Effector memory CD4-positive, alpha-beta T cell (primary cell): ENCODE data around the gene XXYLT1.
"Not testable (repeated sequence)": the region's sequence is repeated elsewhere in the genome, so short reads cannot be mapped to it uniquely, and the experiment has no call there.

ENCODE experiments used
- DNase-seq, 3 donors: peaks; one replicate each; pipeline ENCODE4 v3.0.0-alpha.2; 2020
- H3K27ac ChIP-seq: 2 replicates; pipeline ENCODE4 v1.7.0; 2013; ENCODE audit warnings: mild to moderate bottlenecking, low read length, moderate library complexity; ENCODE audit not compliant: insufficient read depth, poor library complexity, severe bottlenecking
- H3K27me3 ChIP-seq: replicated peaks from 2 replicates; pipeline ENCODE4 v1.7.0; 2013; ENCODE audit warnings: mild to moderate bottlenecking, low read length; ENCODE audit not compliant: insufficient read depth, control insufficient read depth, poor library complexity, severe bottlenecking
- H3K36me3 ChIP-seq: 2 replicates; pipeline ENCODE4 v1.7.0; 2013; ENCODE audit warnings: mild to moderate bottlenecking, low read length, moderate library complexity; ENCODE audit not compliant: control insufficient read depth, insufficient read depth
- H3K4me1 ChIP-seq: 2 replicates; pipeline ENCODE4 v1.7.0; 2013; ENCODE audit warnings: low read length, mild to moderate bottlenecking; ENCODE audit not compliant: control insufficient read depth, insufficient read depth, poor library complexity, severe bottlenecking
- H3K4me3 ChIP-seq: 2 replicates; pipeline ENCODE4 v1.7.0; 2013; ENCODE audit warnings: low read length, low read depth, mild to moderate bottlenecking; ENCODE audit not compliant: insufficient read depth, poor library complexity, severe bottlenecking
- H3K9me3 ChIP-seq: 2 replicates; pipeline ENCODE4 v1.7.0; 2013; ENCODE audit warnings: mild to moderate bottlenecking, low read length, moderate library complexity; ENCODE audit not compliant: control insufficient read depth

The XXYLT1 gene

DNA sequence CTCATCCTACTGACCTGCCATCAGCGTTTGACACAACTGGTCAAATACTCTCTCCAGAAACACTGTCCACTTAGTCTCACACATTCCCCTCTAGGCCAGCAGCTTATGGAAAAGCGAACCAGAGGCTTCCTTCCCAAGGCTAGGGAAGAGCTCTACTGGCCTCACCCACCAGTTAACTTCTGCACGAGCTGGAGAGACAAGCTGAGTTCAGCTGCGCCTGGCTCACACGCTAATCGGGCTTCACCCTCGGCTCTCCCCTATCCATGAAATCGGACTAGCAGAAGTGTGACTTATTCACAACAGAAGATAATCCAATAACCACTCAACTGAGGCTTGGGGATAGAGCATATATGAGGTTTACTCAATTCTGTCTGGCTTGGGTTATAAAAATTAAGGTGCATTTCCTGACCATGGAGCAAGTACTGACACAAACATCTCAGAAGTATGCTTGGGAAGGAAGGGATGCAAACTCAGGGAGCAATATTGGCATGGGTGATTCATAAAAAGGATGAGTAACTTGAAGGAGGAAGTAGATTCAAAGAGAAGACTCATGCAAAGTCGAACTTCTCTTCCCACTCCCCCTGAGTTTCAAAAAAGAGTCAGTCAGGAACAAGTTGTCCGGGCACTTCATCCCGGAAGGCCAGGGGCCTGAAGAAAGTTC lies 73.1 kb downstream of the XXYLT1 start:
- H3K36me3 ChIP-seq: no peaks in the 10 kb centered on the region
- no peak for DNase-seq
- no peaks in the 10 kb centered on the region for H3K9me3 ChIP-seq
- no peaks in the 10 kb centered on the region for H3K4me1 ChIP-seq
- H3K27ac ChIP-seq: no peak overlapping the region
- H3K4me3 ChIP-seq: no peak overlapping the region
- no peaks in the 10 kb centered on the region for H3K27me3 ChIP-seq

DNA sequence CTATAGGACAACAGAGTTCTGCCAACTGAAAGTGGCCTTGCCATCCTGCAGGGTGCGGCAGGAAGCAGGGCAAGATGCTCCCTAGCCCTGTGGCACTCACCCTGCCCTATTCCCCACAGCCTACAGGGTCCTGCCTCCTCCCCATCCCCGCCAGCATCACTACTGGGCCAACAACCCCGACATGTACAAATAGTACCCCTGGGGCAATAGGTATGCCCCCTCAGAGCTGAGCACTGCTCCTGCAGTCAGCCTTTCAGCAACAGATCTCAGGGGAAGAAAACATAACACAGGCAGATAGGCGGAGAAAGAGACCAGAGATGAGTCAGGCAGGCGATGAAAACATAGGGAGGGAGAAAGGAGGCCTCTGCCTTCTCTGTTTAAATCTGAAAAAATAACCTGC lies 74.7 kb downstream of the XXYLT1 start:
- Histone ChIP-seq H3K27me3 (no peaks in the 10 kb centered on the region), H3K4me1 (no peaks in the 10 kb centered on the region), H3K9me3 (no peaks in the 10 kb centered on the region), H3K4me3 (no peak overlapping the region), H3K27ac (no peak overlapping the region), H3K36me3 (no peaks in the 10 kb centered on the region)
- DNase-seq: no peak

DNA sequence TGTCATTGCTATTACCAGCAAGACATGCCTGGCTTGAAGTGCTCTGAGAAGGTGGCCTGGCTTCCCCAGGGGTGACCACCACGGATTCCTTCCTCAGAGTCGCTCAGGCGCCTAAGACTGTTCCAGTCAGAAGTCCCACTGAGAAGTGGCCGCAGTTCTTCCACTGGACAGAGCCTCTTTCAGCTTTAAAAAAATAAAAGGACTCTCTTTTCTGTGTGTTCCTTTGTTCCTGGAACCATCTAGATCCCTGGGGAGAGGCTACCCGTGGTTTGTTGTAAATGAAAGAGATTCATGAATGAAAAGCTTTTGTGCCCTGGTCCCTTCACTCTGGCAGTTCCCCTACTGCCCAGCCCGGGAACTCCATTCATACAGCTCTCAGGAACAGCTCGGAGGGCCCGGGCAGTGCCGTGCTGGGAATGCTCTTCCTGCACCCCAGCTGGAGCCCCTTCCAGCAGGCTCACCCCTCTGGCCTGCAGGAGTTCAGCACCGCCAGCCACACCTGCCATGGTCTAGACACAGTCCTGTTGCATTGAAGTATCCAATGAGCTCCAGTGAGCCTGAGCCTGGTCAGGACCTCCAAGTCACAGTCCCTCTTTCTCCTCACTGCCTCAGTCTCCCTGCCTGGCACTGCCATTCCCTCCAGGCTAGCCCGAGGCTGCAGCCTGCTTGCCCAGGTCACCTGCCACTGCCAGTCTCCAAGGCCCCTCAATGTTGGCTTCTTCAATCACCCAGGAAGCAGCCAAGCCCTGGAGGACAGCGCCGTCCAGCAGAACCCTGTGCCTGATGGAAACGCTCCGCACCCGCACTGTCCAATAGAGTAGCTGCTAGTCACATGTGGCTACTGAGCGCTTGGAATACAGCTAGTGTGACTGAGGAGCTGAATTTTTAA lies 75.4 kb downstream of the XXYLT1 start:
- no peaks in the 10 kb centered on the region for H3K9me3 ChIP-seq
- H3K4me1 ChIP-seq: no peaks in the 10 kb centered on the region
- no peak overlapping the region for H3K27ac ChIP-seq
- DNase-seq: no peak
- H3K4me3 ChIP-seq: no peak overlapping the region
- H3K36me3 ChIP-seq: no peaks in the 10 kb centered on the region
- H3K27me3 ChIP-seq: no peaks in the 10 kb centered on the region

DNA sequence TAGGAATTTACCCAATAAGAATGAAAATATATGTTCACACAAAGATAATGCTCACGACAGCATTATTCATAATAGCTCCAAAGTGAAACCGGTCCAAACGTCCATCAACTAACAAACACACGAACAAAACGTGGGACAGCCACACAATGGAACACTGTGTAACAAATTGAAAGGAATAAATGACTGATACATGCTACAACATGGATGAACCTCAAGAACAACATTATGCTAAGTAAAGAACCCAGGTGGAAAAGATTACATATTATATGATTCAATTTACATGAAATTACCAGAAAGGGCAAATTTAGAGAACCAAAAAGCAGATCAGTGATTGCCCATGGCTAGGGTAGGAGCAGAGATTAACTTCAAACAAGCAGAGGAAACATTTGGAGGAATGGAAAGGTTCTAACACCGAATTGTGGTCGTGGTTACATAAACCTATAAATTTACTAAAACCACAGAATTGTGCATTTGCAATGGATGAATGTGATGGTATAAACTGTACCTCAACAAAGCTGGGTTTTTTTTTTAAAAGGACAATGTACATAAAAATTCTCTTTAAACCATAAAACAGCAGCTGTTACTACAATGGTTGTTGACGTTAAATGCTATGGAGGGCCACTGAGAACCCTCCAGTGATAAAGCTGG lies 76.3 kb downstream of the XXYLT1 start:
- no peak for DNase-seq
- H3K4me1 ChIP-seq: no peaks in the 10 kb centered on the region
- no peak overlapping the region for H3K27ac ChIP-seq
- no peaks in the 10 kb centered on the region for H3K36me3 ChIP-seq
- H3K9me3 ChIP-seq: no peaks in the 10 kb centered on the region
- no peaks in the 10 kb centered on the region for H3K27me3 ChIP-seq
- H3K4me3 ChIP-seq: no peak overlapping the region

DNA sequence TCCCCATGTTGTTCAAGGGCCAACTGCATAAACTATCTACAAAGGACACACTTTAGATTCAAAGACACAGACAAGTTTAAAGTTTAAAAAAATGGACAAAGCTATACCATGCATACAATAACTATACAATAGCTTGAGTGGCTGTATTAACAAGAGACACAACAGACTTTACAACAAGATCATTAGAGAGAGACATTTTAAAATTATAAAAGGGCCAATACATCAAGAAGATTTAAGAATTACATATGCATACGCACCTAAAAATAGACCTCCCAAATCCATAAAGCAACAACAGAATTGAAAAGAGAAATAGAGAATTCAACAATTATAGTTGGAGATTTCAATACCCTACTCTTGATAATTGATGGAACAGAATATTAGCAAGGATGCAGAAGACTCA lies 79.4 kb downstream of the XXYLT1 start:
- no peaks in the 10 kb centered on the region for H3K27me3 ChIP-seq
- H3K27ac ChIP-seq: no peak overlapping the region
- no peaks in the 10 kb centered on the region for H3K36me3 ChIP-seq
- H3K4me1 ChIP-seq: no peaks in the 10 kb centered on the region
- no peak for DNase-seq
- H3K9me3 ChIP-seq: no peaks in the 10 kb centered on the region
- no peak overlapping the region for H3K4me3 ChIP-seq

DNA sequence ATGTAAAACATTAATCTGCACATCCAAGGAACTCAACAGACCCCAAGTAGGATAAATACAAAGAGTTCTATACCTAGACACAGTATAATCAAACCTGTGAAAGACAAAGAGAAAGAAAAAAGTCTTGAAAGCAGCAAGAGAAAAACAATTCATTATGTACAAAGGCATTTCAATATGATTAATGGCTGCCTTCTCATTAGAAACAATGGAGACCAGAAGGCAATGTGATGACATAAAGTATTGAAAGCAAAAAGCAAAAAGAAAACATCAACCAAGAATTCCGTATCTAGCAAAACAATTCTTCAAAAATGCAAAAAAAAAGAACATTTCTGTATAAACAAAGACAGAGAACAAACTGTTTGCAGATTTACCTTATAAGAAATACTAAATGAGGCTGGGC lies 81.1 kb downstream of the XXYLT1 start:
- no peaks in the 10 kb centered on the region for H3K9me3 ChIP-seq
- H3K27me3 ChIP-seq: no peaks in the 10 kb centered on the region
- H3K27ac ChIP-seq: no peak overlapping the region
- H3K4me3 ChIP-seq: no peak overlapping the region
- no peaks in the 10 kb centered on the region for H3K36me3 ChIP-seq
- no peak for DNase-seq
- no peaks in the 10 kb centered on the region for H3K4me1 ChIP-seq

DNA sequence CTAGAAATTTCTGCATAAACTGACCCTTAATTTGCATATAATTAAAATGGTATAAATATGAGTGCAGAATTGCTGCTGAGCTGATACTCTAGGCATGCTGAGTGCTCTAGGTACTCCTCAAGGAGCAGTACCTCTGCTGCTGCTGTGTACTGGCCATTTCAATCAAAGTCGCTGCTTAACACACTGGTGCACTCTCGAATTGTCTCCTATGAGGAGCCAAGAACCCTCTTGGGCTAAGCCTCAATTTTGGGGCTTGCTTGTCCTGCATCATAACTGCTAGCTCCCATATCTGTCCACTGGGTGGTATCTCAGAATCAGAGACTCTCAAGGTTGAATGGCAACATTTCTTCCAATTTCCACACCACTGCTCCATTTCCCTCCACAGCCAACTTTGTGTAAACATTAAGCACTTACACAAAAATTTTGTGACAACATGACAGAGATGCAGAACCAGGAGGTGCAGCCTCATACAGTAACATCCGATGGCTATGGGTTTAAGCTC lies 82.5 kb downstream of the XXYLT1 start:
- no peak for DNase-seq
- H3K4me3 ChIP-seq: no peak overlapping the region
- H3K9me3 ChIP-seq: no peaks in the 10 kb centered on the region
- H3K36me3 ChIP-seq: no peaks in the 10 kb centered on the region
- H3K27me3 ChIP-seq: no peaks in the 10 kb centered on the region
- H3K27ac ChIP-seq: no peak overlapping the region
- H3K4me1 ChIP-seq: no peaks in the 10 kb centered on the region

DNA sequence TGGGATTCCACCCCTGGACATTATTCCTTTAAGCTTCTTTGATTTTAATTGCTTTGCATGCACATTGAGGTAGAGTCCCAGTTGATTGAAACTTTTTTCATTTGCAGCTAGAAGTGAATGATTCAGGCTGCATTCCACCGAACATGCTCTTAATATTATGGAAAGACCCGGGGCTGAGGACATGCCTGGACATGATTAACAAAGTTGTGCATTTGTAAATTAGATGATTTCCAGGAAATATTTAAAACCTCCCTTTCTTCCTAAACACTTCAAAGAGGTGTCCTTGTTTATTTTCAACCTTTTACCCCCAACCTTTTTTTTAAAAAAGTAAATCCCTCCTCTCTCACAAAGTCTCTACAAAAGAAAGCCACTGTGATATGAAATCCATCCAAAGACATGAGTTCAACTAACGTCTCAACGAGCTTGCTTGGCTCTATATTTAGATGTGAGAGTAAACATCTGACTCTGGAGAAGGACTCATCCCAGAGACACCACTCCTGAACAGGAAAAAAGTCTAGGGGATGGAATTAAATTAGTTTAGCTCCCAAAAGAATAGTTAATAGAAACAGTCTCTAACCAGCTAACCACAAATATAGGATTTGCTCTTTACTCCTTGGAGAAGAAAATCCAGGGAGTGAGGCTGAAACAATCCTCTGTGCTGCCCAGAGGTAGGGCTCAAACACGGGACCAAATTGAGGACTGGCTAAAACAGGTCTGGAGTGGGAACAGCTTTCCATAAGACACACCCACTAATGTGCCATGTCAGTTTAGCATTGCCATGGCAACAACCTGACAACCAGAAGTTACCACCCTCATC lies 83.1 kb downstream of the XXYLT1 start:
- no peak for DNase-seq
- no peaks in the 10 kb centered on the region for H3K36me3 ChIP-seq
- no peaks in the 10 kb centered on the region for H3K27me3 ChIP-seq
- no peak overlapping the region for H3K27ac ChIP-seq
- H3K4me3 ChIP-seq: no peak overlapping the region
- H3K4me1 ChIP-seq: no peaks in the 10 kb centered on the region
- H3K9me3 ChIP-seq: no peaks in the 10 kb centered on the region

DNA sequence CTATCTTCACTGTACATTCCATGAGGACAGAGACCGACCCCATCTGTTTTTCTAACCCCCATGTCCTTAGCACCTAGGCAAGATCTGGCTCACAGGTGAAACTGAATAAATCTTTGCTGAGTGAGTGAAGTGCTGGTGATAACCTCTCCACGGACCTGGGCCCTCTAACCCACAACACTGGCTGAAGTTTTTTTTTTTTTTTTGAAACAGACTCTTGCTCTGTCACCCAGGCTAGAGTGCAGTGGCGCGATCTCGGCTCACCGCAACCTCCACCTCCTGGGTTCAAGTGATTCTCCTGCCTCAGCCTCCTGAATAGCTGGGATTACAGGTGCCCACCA lies 84.3 kb downstream of the XXYLT1 start:
- H3K9me3 ChIP-seq, DNase-seq, H3K4me3 ChIP-seq, H3K36me3 ChIP-seq, H3K27me3 ChIP-seq, H3K4me1 ChIP-seq, H3K27ac ChIP-seq: not testable (repeated sequence)
